ENCODE measurements around the gene INSC.

DNA sequence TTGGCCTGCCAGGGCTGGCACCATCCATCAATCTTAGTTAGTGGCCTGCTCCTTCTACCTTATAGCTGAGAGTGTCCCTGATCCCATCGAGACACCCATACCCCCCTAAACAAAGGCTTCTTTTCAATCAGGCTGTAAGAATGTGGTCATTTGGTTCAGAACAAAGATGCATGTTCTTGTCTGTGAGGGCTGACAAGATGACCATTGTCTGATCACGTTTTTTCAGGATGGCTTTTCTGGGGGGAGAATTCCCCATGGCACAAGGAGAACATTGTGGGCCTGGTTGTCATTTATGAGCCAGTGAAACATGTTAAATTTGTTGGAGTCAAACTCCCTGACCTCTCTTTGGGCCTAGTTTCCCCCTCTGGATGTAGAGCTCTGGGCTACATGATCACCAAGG, 160.4 kb downstream of the INSC start:
- TF ChIP-seq EZH2 (IDR thresholded peaks at IDR 0.05; ENCODE audit: insufficient read depth, poor library complexity, severe bottlenecking) (no peak), EZH2phosphoT487 (IDR thresholded peaks at IDR 0.05; ENCODE audit: insufficient read depth, low read depth) (no peak)

All from GM23248 (cell line).